BJ (cell line): ENCODE measurements around the gene CNOT4. TPM values are rescaled to one million over a fixed set of nuclear protein-coding genes. Genes with fewer than 3 reads are reported as not detected.

Experiments used
- CTCF ChIA-PET: fragments of 350-600 bp; formaldehyde crosslinking; extraction: SDS; loops from one replicate; lab custom pipeline; 2021; ENCODE audit warnings: antibody characterized with exemption, inconsistent platforms; lab: Yijun Ruan, JAX
- POLR2A ChIA-PET: fragments of 300-600 bp; sonication (Branson Sonifier 250); formaldehyde crosslinking; extraction: SDS; loops from one replicate; lab custom pipeline; 2021; ENCODE audit warnings: antibody characterized with exemption; lab: Charles Lee
- DNase-seq: peaks from one replicate; pipeline ENCODE4 v3.0.0-alpha.2; 2011; ENCODE audit warnings: low read depth
- H3K27me3 ChIP-seq: 2 replicates; pipeline ENCODE4 v1.6.0; 2011; ENCODE audit warnings: low read length; ENCODE audit not compliant: control insufficient read depth, insufficient read depth
- H3K36me3 ChIP-seq: 2 replicates; pipeline ENCODE4 v1.5.1; 2011; ENCODE audit warnings: low read length; ENCODE audit not compliant: control insufficient read depth, insufficient read depth
- H3K4me3 ChIP-seq: 2 replicates; pipeline ENCODE4 v1.5.1; 2011; ENCODE audit warnings: low read depth, mild to moderate bottlenecking, control low read depth, low read length
- CTCF ChIP-seq: IDR thresholded peaks from 2 replicates; pipeline ENCODE4 v1.5.1; 2011; ENCODE audit warnings: low read depth, mild to moderate bottlenecking, control low read depth, inconsistent platforms, low read length, moderate library complexity; ENCODE audit not compliant: insufficient read depth
- polyA plus RNA-seq: library from polyadenylated mRNA; depleted of rRNA; stranded (reverse); fragments of >200 nt; gene quantifications from 2 replicates; pipeline ENCODE4 v1.2.3, GENCODE V29; 2011

CNOT4 gene
- polyA plus RNA-seq, 1 experiment, result 11.0 TPM

GRCh38 chr7:135430626-135431025 lies 79.3 kb downstream of the CNOT4 start:
- ChIA-PET POLR2A (no interaction called here), CTCF (no interaction called here)
- no peak for TF ChIP-seq CTCF
- no peak for DNase-seq
- Histone ChIP-seq H3K4me3 (no peak overlapping the region), H3K36me3 (no peaks in the 10 kb centered on the region), H3K27me3 (no peaks in the 10 kb centered on the region)

GRCh38 chr7:135428879-135429278 lies 81.0 kb downstream of the CNOT4 start:
- ChIA-PET POLR2A (no interaction called here), CTCF (no interaction called here)
- no peak for DNase-seq
- Histone ChIP-seq H3K36me3 (no peaks in the 10 kb centered on the region; the same call in 1 of the 2 replicates), H3K27me3 (no peaks in the 10 kb centered on the region), H3K4me3 (no peak overlapping the region)
- TF ChIP-seq CTCF, result no peak

- POLR2A ChIA-PET, result no interaction called here
Observed at GRCh38 chr7:135428011-135428410, 81.9 kb downstream of the CNOT4 start.

GRCh38 chr7:135427166-135427565 lies 82.7 kb downstream of the CNOT4 start:
- H3K27me3 ChIP-seq, result no peaks in the 10 kb centered on the region
- TF ChIP-seq CTCF, result no peak
- no peaks in the 10 kb centered on the region; the same call in 1 of the 2 replicates for H3K36me3 ChIP-seq
- no peak for DNase-seq
- POLR2A ChIA-PET, result no interaction called here
- CTCF ChIA-PET, result no interaction called here
- H3K4me3 ChIP-seq, result no peak overlapping the region

More at GRCh38 chr7:135428011-135428410, 81.9 kb downstream of the CNOT4 start:
- TF ChIP-seq CTCF, result no peak
- no peaks in the 10 kb centered on the region; the same call in 1 of the 2 replicates for H3K36me3 ChIP-seq
- H3K27me3 ChIP-seq, result no peaks in the 10 kb centered on the region
- CTCF ChIA-PET, result no interaction called here
- DNase-seq, result no peak
- H3K4me3 ChIP-seq, result no peak overlapping the region

GRCh38 chr7:135425036-135425435 lies 84.9 kb downstream of the CNOT4 start:
- ChIA-PET POLR2A (no interaction called here), CTCF (no interaction called here)
- Histone ChIP-seq H3K27me3 (no peaks in the 10 kb centered on the region), H3K4me3 (no peak overlapping the region), H3K36me3 (no peaks in the 10 kb centered on the region; the same call in 1 of the 2 replicates)
- DNase-seq, result no peak
- no peak for TF ChIP-seq CTCF
